H9 (cell line): ENCODE results near the gene VWF. TPM values are rescaled to one million over a fixed set of nuclear protein-coding genes. Genes with fewer than 3 reads are reported as not detected.

Source experiments
- DNase-seq: peaks from one replicate; pipeline ENCODE4 v3.0.0-alpha.2; 2017
- H2AFZ ChIP-seq: one replicate; pipeline ENCODE4 v1.6.1; 2013; ENCODE audit warnings: mild to moderate bottlenecking, low read length, control low read depth, moderate library complexity
- H2AK5ac ChIP-seq: 2 replicates; pipeline ENCODE4 v1.6.1; 2013; ENCODE audit warnings: low read length, control low read depth, mixed read lengths; ENCODE audit not compliant: insufficient read length
- H2BK120ac ChIP-seq: one replicate; pipeline ENCODE4 v1.6.1; 2013; ENCODE audit warnings: low read depth, mild to moderate bottlenecking, low read length, control low read depth, inconsistent platforms; ENCODE audit not compliant: poor library complexity, severe bottlenecking
- H2BK12ac ChIP-seq: 2 replicates; pipeline ENCODE4 v1.6.1; 2013; ENCODE audit warnings: low read length, control low read depth, mixed read lengths, low read depth; ENCODE audit not compliant: insufficient read length
- H2BK15ac ChIP-seq: 2 replicates; pipeline ENCODE4 v1.6.1; 2013; ENCODE audit warnings: low read depth, low read length, control low read depth
- H2BK20ac ChIP-seq: one replicate; pipeline ENCODE4 v1.6.1; 2013; ENCODE audit warnings: low read depth, mild to moderate bottlenecking, low read length, control low read depth, inconsistent platforms; ENCODE audit not compliant: poor library complexity, severe bottlenecking
- H2BK5ac ChIP-seq: 2 replicates; pipeline ENCODE4 v1.6.1; 2013; ENCODE audit warnings: low read length, control low read depth, mixed read lengths; ENCODE audit not compliant: insufficient read length
- H3K14ac ChIP-seq: 2 replicates; pipeline ENCODE4 v1.6.1; 2013; ENCODE audit warnings: low read length, control low read depth; ENCODE audit not compliant: insufficient read depth
- H3K18ac ChIP-seq: 2 replicates; pipeline ENCODE4 v1.6.1; 2013; ENCODE audit warnings: low read depth, mild to moderate bottlenecking, mixed read lengths, low read length, control low read depth; ENCODE audit not compliant: insufficient read length
- H3K23ac ChIP-seq: 2 replicates; pipeline ENCODE4 v1.6.1; 2013; ENCODE audit warnings: low read length, control low read depth, mixed read lengths, low read depth; ENCODE audit not compliant: insufficient read length
- H3K23me2 ChIP-seq: 2 replicates; pipeline ENCODE4 v1.6.1; 2013; ENCODE audit warnings: low read depth, mild to moderate bottlenecking, mixed read lengths, low read length, control low read depth; ENCODE audit not compliant: insufficient read length, poor library complexity, severe bottlenecking
- H3K27ac ChIP-seq: 2 replicates; pipeline ENCODE4 v1.5.1; 2013; ENCODE audit warnings: low read length, control low read depth, mixed read lengths, low read depth; ENCODE audit not compliant: insufficient read length
- H3K27me3 ChIP-seq: 2 replicates; pipeline ENCODE4 v1.6.1; 2013; ENCODE audit warnings: low read length, control low read depth, inconsistent platforms; ENCODE audit not compliant: insufficient read depth
- H3K4ac ChIP-seq: 2 replicates; pipeline ENCODE4 v1.6.1; 2013; ENCODE audit warnings: low read depth, mild to moderate bottlenecking, control low read depth, inconsistent platforms, low read length, moderate library complexity
- H3K4me1 ChIP-seq: 2 replicates; pipeline ENCODE4 v1.6.1; 2013; ENCODE audit warnings: low read length, control low read depth, inconsistent platforms; ENCODE audit not compliant: insufficient read depth
- H3K4me2 ChIP-seq: 2 replicates; pipeline ENCODE4 v1.6.1; 2013; ENCODE audit warnings: low read length, control low read depth, mixed read lengths; ENCODE audit not compliant: insufficient read length, insufficient read depth
- H3K56ac ChIP-seq: 2 replicates; pipeline ENCODE4 v1.6.1; 2013; ENCODE audit warnings: low read depth, mild to moderate bottlenecking, mixed read lengths, low read length, control low read depth; ENCODE audit not compliant: insufficient read length
- H3K79me1 ChIP-seq: 2 replicates; pipeline ENCODE4 v1.6.1; 2013; ENCODE audit warnings: low read depth, mild to moderate bottlenecking, moderate library complexity, low read length, control low read depth, inconsistent platforms; ENCODE audit not compliant: insufficient read depth, poor library complexity, severe bottlenecking
- H3K79me2 ChIP-seq: 2 replicates; pipeline ENCODE4 v1.6.1; 2013; ENCODE audit warnings: low read length, control low read depth, inconsistent platforms; ENCODE audit not compliant: insufficient read depth
- H3K9ac ChIP-seq: 2 replicates; pipeline ENCODE4 v1.6.1; 2013; ENCODE audit warnings: low read length, control low read depth, mixed read lengths; ENCODE audit not compliant: insufficient read length; ENCODE audit errors: extremely low read depth
- H3K9me3 ChIP-seq: one replicate; pipeline ENCODE4 v1.6.1; 2013; ENCODE audit warnings: low read depth, low read length, inconsistent platforms; ENCODE audit not compliant: control insufficient read depth
- H3T11ph ChIP-seq: one replicate; pipeline ENCODE4 v1.6.1; 2013; ENCODE audit warnings: mild to moderate bottlenecking, low read length, control low read depth, inconsistent platforms
- H4K20me1 ChIP-seq: one replicate; pipeline ENCODE4 v1.6.1; 2013; ENCODE audit not compliant: control insufficient read depth, insufficient read length, insufficient read depth
- H4K5ac ChIP-seq: 2 replicates; pipeline ENCODE4 v1.6.1; 2013; ENCODE audit warnings: low read depth, mild to moderate bottlenecking, mixed read lengths, low read length, control low read depth; ENCODE audit not compliant: insufficient read length
- H4K8ac ChIP-seq: replicated peaks from 2 replicates; pipeline ENCODE4 v1.6.1; 2013; ENCODE audit warnings: low read length, control low read depth, mixed read lengths, low read depth; ENCODE audit not compliant: insufficient read length
- H4K91ac ChIP-seq: 2 replicates; pipeline ENCODE4 v1.6.1; 2013; ENCODE audit warnings: low read depth, mild to moderate bottlenecking, moderate library complexity, mixed read lengths, low read length, control low read depth; ENCODE audit not compliant: insufficient read length
- H3K27ac Mint-ChIP-seq, 3 experiments: 2 replicates in 2 of 3; 3 replicates in 1 of 3; pipeline ENCODE4 v1.8.0; 2020 to 2021; ENCODE audit warnings: mixed read lengths in 3 of 3, mild to moderate bottlenecking in 1 of 3, moderate library complexity in 1 of 3
- H3K27me3 Mint-ChIP-seq: 2 replicates; pipeline ENCODE4 v1.8.0; 2021; ENCODE audit warnings: low read depth, mild to moderate bottlenecking, moderate library complexity, mixed read lengths
- H3K36me3 Mint-ChIP-seq, 3 experiments: 2 replicates in 2 of 3; 3 replicates in 1 of 3; pipeline ENCODE4 v1.8.0; 2020 to 2021; ENCODE audit warnings: low read depth in 3 of 3, mixed read lengths in 3 of 3; ENCODE audit not compliant: insufficient read depth in 1 of 3
- H3K4me1 Mint-ChIP-seq, 2 experiments: 2 replicates each; pipeline ENCODE4 v1.8.0; 2020; ENCODE audit warnings: mixed read lengths in 2 of 2
- H3K4me3 Mint-ChIP-seq, 2 experiments: 2 replicates in 1 of 2; 3 replicates in 1 of 2; pipeline ENCODE4 v1.8.0; 2020 to 2021; ENCODE audit warnings: mild to moderate bottlenecking in 2 of 2, mixed read lengths in 2 of 2, moderate library complexity in 1 of 2
- H3K9me3 Mint-ChIP-seq, 2 experiments: 2 replicates in 1 of 2; 3 replicates in 1 of 2; pipeline ENCODE4 v1.8.0; 2020; ENCODE audit warnings: mild to moderate bottlenecking in 2 of 2, mixed read lengths in 2 of 2, moderate library complexity in 1 of 2
- WGBS: extraction: QIAGEN DNeasy Blood & Tissue Kit; methylation state at CpG from one replicate; pipeline ENCODE4 v1.1.7; 2013; ENCODE audit warnings: missing lambda C conversion rate, low lambda C conversion rate, mixed read lengths; ENCODE audit not compliant: insufficient read length; ENCODE audit errors: extremely low coverage; 5-methylcytosine and 5-hydroxymethylcytosine counted together
- total RNA-seq: library from RNA; stranded (reverse); gene quantifications from 2 replicates; pipeline ENCODE4 v1.2.1, GENCODE V29; 2021
- TF ChIP-seq, protein P1 (sequence below): fragments of 200-600 bp; sonication (generic); conservative IDR thresholded peaks from 3 replicates; pipeline ENCODE4 v1.8.0; 2021; ENCODE audit warnings: antibody characterized with exemption, mild to moderate bottlenecking

Gene VWF
- total RNA-seq, 1 experiment from 2014 or later: 0.17 TPM

- Histone ChIP-seq H3K18ac (no peak overlapping the region), H3K14ac (peak overlapping the region; percentile 84; the same call in 1 of the 2 replicates), H2AK5ac (no peak overlapping the region), H3K23ac (no peak overlapping the region), H2BK20ac (no peak overlapping the region), H3K4ac (no peak overlapping the region), H3K56ac (no peak overlapping the region), H3K9me3 (no peaks in the 10 kb centered on the region), H4K20me1 (no peaks in the 10 kb centered on the region), H3K27me3 (no peaks in the 10 kb centered on the region), H2BK12ac (no peak overlapping the region), H3K79me1 (no peaks in the 10 kb centered on the region), H3K4me2 (peak overlapping the region; percentile 67), H2BK120ac (no peak overlapping the region), H4K91ac (no peak overlapping the region), H3K27ac (no peak overlapping the region), H3K9ac (no peak overlapping the region), H2AFZ (no peak overlapping the region), H2BK15ac (no peak overlapping the region), H3K79me2 (no peaks in the 10 kb centered on the region), H3T11ph (no peak overlapping the region), H3K4me1 (no peaks in the 10 kb centered on the region), H2BK5ac (no peak overlapping the region), H4K5ac (no peak overlapping the region), H3K23me2 (peaks cover 6% of the 10 kb centered on the region), H4K8ac (no peak overlapping the region)
- Mint-ChIP-seq H3K27ac (peak overlapping the region; percentile 39 to 91 (median 70); a peak in 4 of 7 replicates), H3K36me3 (no peaks in the 10 kb centered on the region), H3K4me3 (peak overlapping the region; percentile 62 to 74), H3K4me1 (peaks cover 20 to 24% of the 10 kb centered on the region in 2 experiments), H3K27me3 (peaks cover 24% of the 10 kb centered on the region), H3K9me3 (no peaks in the 10 kb centered on the region)
- TF ChIP-seq, protein P1, sequence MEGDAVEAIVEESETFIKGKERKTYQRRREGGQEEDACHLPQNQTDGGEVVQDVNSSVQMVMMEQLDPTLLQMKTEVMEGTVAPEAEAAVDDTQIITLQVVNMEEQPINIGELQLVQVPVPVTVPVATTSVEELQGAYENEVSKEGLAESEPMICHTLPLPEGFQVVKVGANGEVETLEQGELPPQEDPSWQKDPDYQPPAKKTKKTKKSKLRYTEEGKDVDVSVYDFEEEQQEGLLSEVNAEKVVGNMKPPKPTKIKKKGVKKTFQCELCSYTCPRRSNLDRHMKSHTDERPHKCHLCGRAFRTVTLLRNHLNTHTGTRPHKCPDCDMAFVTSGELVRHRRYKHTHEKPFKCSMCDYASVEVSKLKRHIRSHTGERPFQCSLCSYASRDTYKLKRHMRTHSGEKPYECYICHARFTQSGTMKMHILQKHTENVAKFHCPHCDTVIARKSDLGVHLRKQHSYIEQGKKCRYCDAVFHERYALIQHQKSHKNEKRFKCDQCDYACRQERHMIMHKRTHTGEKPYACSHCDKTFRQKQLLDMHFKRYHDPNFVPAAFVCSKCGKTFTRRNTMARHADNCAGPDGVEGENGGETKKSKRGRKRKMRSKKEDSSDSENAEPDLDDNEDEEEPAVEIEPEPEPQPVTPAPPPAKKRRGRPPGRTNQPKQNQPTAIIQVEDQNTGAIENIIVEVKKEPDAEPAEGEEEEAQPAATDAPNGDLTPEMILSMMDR: peak; percentile 59
- WGBS: no CpG with 5 or more reads among the region's 30 CpGs
- peak; percentile 96 for DNase-seq
These were observed 66.8 kb downstream of the VWF start for GRCh38 chr12:6057700-6058099.
